Right lobe of liver (tissue), 6 donors: Measurements from ENCODE around the gene FARS2. TPM values are rescaled to one million over a fixed set of nuclear protein-coding genes. Genes with fewer than 3 reads are reported as not detected.
A peak's percentile ranks its signal among the peaks of the same experiment; 100 is the strongest.

ENCODE experiments used
- ATAC-seq, 4 donors: fragments of 200-7000 bp; cut with Tn5 transposase; one replicate each; pipeline ENCODE4 v1.9.1; 2020; ENCODE audit warnings: mild to moderate bottlenecking in 4 of 4, moderate library complexity in 4 of 4
- DNase-seq, 3 donors: peaks; one replicate each; pipeline ENCODE4 v3.0.0-alpha.2; 2020
- H3K27ac ChIP-seq, 3 donors: fragments of 200-600 bp; one replicate each; pipeline ENCODE4 v1.8.0; 2022
- H3K27me3 ChIP-seq, 2 donors: fragments of 200-600 bp; one replicate each; pipeline ENCODE4 v1.8.0; 2022
- H3K36me3 ChIP-seq, 4 donors: fragments of 200-600 bp; sonication (generic) in 1 of 4; one replicate each; pipeline versions ENCODE4 v1.5.1 to v1.8.0; 2017 to 2022; ENCODE audit warnings: control low read depth in 1 of 4
- H3K4me1 ChIP-seq, 4 donors: fragments of 200-600 bp; sonication (generic) in 1 of 4; one replicate each; pipeline versions ENCODE4 v1.5.1 to v1.8.0; 2017 to 2022; ENCODE audit warnings: control low read depth in 1 of 4
- H3K4me3 ChIP-seq, 3 donors: fragments of 200-600 bp; one replicate each; pipeline ENCODE4 v1.8.0; 2022
- H3K9me3 ChIP-seq, 4 donors: fragments of 200-600 bp; sonication (generic) in 1 of 4; one replicate each; pipeline versions ENCODE4 v1.5.1 to v1.8.0; 2017 to 2022; ENCODE audit warnings: control low read depth in 1 of 4
- POLR2A ChIP-seq: fragments of 450-650 bp; IDR thresholded peaks from one replicate; pipeline ENCODE4 v1.6.1; 2017; ENCODE audit warnings: antibody characterized with exemption, mild to moderate bottlenecking
- WGBS: methylation state at CpG from one replicate; pipeline ENCODE4 v1.1.6; 2018; ENCODE audit warnings: low coverage, low lambda C conversion rate; ENCODE audit not compliant: insufficient coverage; ENCODE audit errors: missing lambda C conversion rate; 5-methylcytosine and 5-hydroxymethylcytosine counted together
- intact Hi-C, 2 donors: fragments of 100-400 bp; cut with DNase I; formaldehyde crosslinking; loops; one replicate each; pipeline versions ENCODE4 v1.11.2 to v1.14.1; 2022
- total RNA-seq, 6 experiments: library from RNA; depleted of rRNA in 2 of 6; stranded (reverse); fragments of >200 nt in 2 of 6; fragmentation: NEBNext Ultra II Directional in 3 of 6; extraction: Animal tissue kit (Norgen Biotek cat#: 25700) in 3 of 6; gene quantifications; one replicate each; pipeline versions ENCODE4 v1.1.0 to v1.2.4, GENCODE V29; 2016 to 2023
- TF ChIP-seq, protein P1 (sequence below), 4 donors: fragments of 200-600 bp in 3 of 4; fragments of 450-650 bp in 1 of 4; IDR thresholded peaks; one replicate each; pipeline versions ENCODE4 v1.5.1 to v1.8.0; 2016 to 2022; ENCODE audit warnings: antibody characterized with exemption in 4 of 4, mild to moderate bottlenecking in 2 of 4
- donor health status: DM: no; HTN: yes; CAD: no.
- donor health status: DM: no; HTN: no; CAD: no.
- donor health status: DM: no; HTN: no; CAD: no.
- donor health status: DM: no; HTN: yes; CAD: no.
- donor health status: DM: no; HTN: yes; CAD: no.

The FARS2 gene
- total RNA-seq, 6 experiments from 2014 or later: 7.2 to 12.9 (median 11.7) TPM

DNA sequence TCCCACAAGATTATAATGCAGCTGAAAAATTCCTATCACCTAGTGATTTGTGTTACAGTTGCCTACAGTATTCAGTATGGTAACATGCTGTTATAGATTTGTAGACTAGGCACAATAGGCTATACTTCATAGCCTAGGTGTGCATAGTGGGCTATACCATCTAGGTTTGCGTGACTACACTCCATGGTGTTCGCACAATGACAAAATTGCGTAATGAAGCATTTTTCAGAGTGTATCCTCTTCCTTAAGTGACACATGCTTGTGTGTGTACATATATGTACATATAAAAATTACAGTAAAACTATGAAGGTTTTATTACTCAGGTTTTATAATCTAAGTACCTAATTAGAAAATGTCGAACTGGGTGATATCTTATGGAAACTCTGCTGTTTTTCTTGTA lies 133.0 kb downstream of the FARS2 start:
- DNase-seq: no peak
- no peaks in the 10 kb centered on the region for H3K9me3 ChIP-seq
- no peak for ATAC-seq
- no peaks in the 10 kb centered on the region for H3K4me1 ChIP-seq
- TF ChIP-seq, protein P1, sequence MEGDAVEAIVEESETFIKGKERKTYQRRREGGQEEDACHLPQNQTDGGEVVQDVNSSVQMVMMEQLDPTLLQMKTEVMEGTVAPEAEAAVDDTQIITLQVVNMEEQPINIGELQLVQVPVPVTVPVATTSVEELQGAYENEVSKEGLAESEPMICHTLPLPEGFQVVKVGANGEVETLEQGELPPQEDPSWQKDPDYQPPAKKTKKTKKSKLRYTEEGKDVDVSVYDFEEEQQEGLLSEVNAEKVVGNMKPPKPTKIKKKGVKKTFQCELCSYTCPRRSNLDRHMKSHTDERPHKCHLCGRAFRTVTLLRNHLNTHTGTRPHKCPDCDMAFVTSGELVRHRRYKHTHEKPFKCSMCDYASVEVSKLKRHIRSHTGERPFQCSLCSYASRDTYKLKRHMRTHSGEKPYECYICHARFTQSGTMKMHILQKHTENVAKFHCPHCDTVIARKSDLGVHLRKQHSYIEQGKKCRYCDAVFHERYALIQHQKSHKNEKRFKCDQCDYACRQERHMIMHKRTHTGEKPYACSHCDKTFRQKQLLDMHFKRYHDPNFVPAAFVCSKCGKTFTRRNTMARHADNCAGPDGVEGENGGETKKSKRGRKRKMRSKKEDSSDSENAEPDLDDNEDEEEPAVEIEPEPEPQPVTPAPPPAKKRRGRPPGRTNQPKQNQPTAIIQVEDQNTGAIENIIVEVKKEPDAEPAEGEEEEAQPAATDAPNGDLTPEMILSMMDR (IDR thresholded peaks at IDR 0.05): no peak
- TF ChIP-seq POLR2A: no peak
- 89% methylated on average over 4 of the region's 4 CpGs for WGBS
- H3K27me3 ChIP-seq: no peaks in the 10 kb centered on the region
- H3K27ac ChIP-seq: no peak overlapping the region
- no peak overlapping the region for H3K4me3 ChIP-seq
- no peaks in the 10 kb centered on the region for H3K36me3 ChIP-seq
- intact Hi-C loops: no loop called here

DNA sequence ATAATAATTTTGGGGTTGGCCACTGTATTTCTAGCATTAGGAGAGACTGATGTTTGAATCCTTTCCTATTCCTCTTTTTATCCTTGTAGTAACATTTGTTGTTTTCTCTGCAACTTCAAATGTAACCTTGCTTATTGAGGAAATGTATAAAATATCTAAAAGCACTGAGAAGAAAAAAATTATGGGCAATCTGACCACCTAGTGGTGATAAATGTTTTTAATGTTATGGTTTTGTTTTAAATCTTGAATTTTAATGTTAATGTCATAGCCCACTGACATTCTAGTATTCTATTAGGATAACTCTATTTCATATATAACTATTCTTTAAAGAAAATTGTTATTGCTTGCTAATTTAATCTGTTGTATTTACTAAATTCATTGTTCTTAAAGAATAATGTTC lies 134.4 kb downstream of the FARS2 start:
- Histone ChIP-seq H3K27me3 (no peaks in the 10 kb centered on the region), H3K4me3 (no peak overlapping the region), H3K36me3 (no peaks in the 10 kb centered on the region), H3K9me3 (no peaks in the 10 kb centered on the region), H3K27ac (no peak overlapping the region), H3K4me1 (no peaks in the 10 kb centered on the region)
- ATAC-seq (no peak), DNase-seq (no peak)
- intact Hi-C loops: no loop called here
- TF ChIP-seq POLR2A: no peak
- TF ChIP-seq, protein P1 (IDR thresholded peaks at IDR 0.05): peak in 1 of 4 donors; percentile 7

DNA sequence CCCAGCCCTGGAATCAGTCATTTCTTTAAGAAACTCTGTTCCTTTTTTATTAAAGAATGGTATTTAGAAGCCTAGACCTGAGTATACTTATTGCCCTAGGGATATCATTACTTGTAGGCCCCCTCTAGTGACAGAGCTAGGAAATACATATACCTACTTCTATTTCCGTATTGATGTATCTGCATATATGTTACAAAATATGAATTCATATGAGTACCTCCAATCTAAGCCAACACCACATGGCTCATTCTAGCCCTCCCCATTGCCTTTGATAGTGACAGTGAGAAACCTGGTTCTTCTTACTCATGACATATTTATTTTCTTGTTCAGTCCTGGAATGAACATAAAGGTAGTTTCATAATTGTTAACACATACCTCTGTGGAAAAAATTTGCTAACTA lies 137.2 kb downstream of the FARS2 start:
- Histone ChIP-seq H3K36me3 (no peaks in the 10 kb centered on the region), H3K4me3 (no peak overlapping the region), H3K9me3 (no peaks in the 10 kb centered on the region), H3K4me1 (no peaks in the 10 kb centered on the region), H3K27me3 (no peaks in the 10 kb centered on the region), H3K27ac (no peak overlapping the region)
- ATAC-seq (peak in 3 of 4 donors; percentile 47 to 59 (median 48)), DNase-seq (no peak)
- 8% methylated on average over 1 of the region's 1 CpG for WGBS
- intact Hi-C loops: no loop called here
- TF ChIP-seq POLR2A: no peak
- TF ChIP-seq, protein P1 (IDR thresholded peaks at IDR 0.05): peak; percentile 33 to 43 (median 39)

GRCh38 chr6:5399391-5399790 lies 138.1 kb downstream of the FARS2 start:
- no peak for DNase-seq
- Histone ChIP-seq H3K27ac (no peak overlapping the region), H3K27me3 (no peaks in the 10 kb centered on the region), H3K4me1 (no peaks in the 10 kb centered on the region), H3K9me3 (no peaks in the 10 kb centered on the region), H3K36me3 (no peaks in the 10 kb centered on the region), H3K4me3 (no peak overlapping the region)
- WGBS: 91% methylated on average over 2 of the region's 2 CpGs
- ATAC-seq: no peak
- TF ChIP-seq, protein P1 (IDR thresholded peaks at IDR 0.05): no peak
- TF ChIP-seq POLR2A: no peak
- intact Hi-C loops: no loop called here
